Trophoblast cell (in vitro differentiated cells and primary cell): Measurements from ENCODE around the gene GPR61.
A peak's percentile ranks its signal among the peaks of the same experiment; 100 is the strongest.

ENCODE experiments used
- DNase-seq, 2 donors: peaks; one replicate each; pipeline ENCODE4 v3.0.0-alpha.2; 2016
- H2AFZ ChIP-seq: 2 replicates; pipeline ENCODE4 v1.6.1; 2013; ENCODE audit warnings: low read length, moderate library complexity, mild to moderate bottlenecking; ENCODE audit not compliant: insufficient read depth, poor library complexity
- H2AK5ac ChIP-seq: 2 replicates; pipeline ENCODE4 v1.6.1; 2013; ENCODE audit warnings: mild to moderate bottlenecking, low read length
- H2BK120ac ChIP-seq: 2 replicates; pipeline ENCODE4 v1.6.1; 2013; ENCODE audit warnings: low read length, mild to moderate bottlenecking, moderate library complexity; ENCODE audit not compliant: insufficient read depth, poor library complexity
- H2BK12ac ChIP-seq: 2 replicates; pipeline ENCODE4 v1.6.1; 2013; ENCODE audit warnings: mild to moderate bottlenecking, low read length, moderate library complexity
- H2BK5ac ChIP-seq: 2 replicates; pipeline ENCODE4 v1.6.1; 2013; ENCODE audit warnings: low read length, low read depth, moderate library complexity, mild to moderate bottlenecking; ENCODE audit not compliant: poor library complexity
- H3K14ac ChIP-seq: 2 replicates; pipeline ENCODE4 v1.6.1; 2013; ENCODE audit warnings: mild to moderate bottlenecking, low read length
- H3K18ac ChIP-seq: 2 replicates; pipeline ENCODE4 v1.6.1; 2013; ENCODE audit warnings: mild to moderate bottlenecking, low read length
- H3K23ac ChIP-seq: 2 replicates; pipeline ENCODE4 v1.6.1; 2013; ENCODE audit warnings: low read length
- H3K27ac ChIP-seq: 2 replicates; pipeline ENCODE4 v1.5.1; 2013; ENCODE audit warnings: low read depth, mild to moderate bottlenecking, inconsistent platforms, low read length, moderate library complexity
- H3K27me3 ChIP-seq: 2 replicates; pipeline ENCODE4 v1.6.1; 2013; ENCODE audit warnings: inconsistent platforms, mild to moderate bottlenecking, low read length, moderate library complexity; ENCODE audit not compliant: insufficient read depth
- H3K36me3 ChIP-seq, 2 experiments: 1 replicate in 1 of 2; 2 replicates in 1 of 2; pipeline ENCODE4 v1.6.1; 2013; ENCODE audit warnings: low read length in 2 of 2, mild to moderate bottlenecking in 2 of 2, moderate library complexity in 1 of 2; ENCODE audit not compliant: insufficient read depth in 2 of 2, control insufficient read depth in 1 of 2
- H3K4ac ChIP-seq: 2 replicates; pipeline ENCODE4 v1.6.1; 2013; ENCODE audit warnings: low read depth, mild to moderate bottlenecking, low read length, moderate library complexity
- H3K4me1 ChIP-seq, 2 experiments: 1 replicate in 1 of 2; 2 replicates in 1 of 2; pipeline ENCODE4 v1.6.1; 2013; ENCODE audit warnings: low read length in 2 of 2, mild to moderate bottlenecking in 2 of 2, moderate library complexity in 1 of 2; ENCODE audit not compliant: insufficient read depth in 2 of 2, control insufficient read depth in 1 of 2
- H3K4me2 ChIP-seq: 2 replicates; pipeline ENCODE4 v1.6.1; 2013; ENCODE audit warnings: inconsistent platforms, mild to moderate bottlenecking, low read length, moderate library complexity
- H3K4me3 ChIP-seq: 2 replicates; pipeline ENCODE4 v1.5.1; 2013; ENCODE audit warnings: mild to moderate bottlenecking, low read depth, low read length, inconsistent platforms
- H3K79me1 ChIP-seq: one replicate; pipeline ENCODE4 v1.6.1; 2013; ENCODE audit warnings: low read length
- H3K79me2 ChIP-seq: 2 replicates; pipeline ENCODE4 v1.6.1; 2013; ENCODE audit warnings: low read length, mild to moderate bottlenecking; ENCODE audit not compliant: control insufficient read depth, insufficient read depth, poor library complexity
- H3K9ac ChIP-seq: 2 replicates; pipeline ENCODE4 v1.6.1; 2013; ENCODE audit warnings: mild to moderate bottlenecking, low read length
- H3K9me3 ChIP-seq: 2 replicates; pipeline ENCODE4 v1.6.1; 2013; ENCODE audit warnings: low read depth, mild to moderate bottlenecking, control low read depth, inconsistent platforms, low read length; ENCODE audit not compliant: insufficient read depth
- H4K12ac ChIP-seq: 2 replicates; pipeline ENCODE4 v1.6.1; 2013; ENCODE audit warnings: low read depth, mild to moderate bottlenecking, low read length, moderate library complexity
- H4K8ac ChIP-seq: 2 replicates; pipeline ENCODE4 v1.6.1; 2013; ENCODE audit warnings: low read depth, mild to moderate bottlenecking, low read length, moderate library complexity
- H4K91ac ChIP-seq: one replicate; pipeline ENCODE4 v1.6.1; 2013; ENCODE audit warnings: low read depth, mild to moderate bottlenecking, low read length, moderate library complexity
- WGBS: extraction: QIAGEN DNeasy Blood & Tissue Kit; methylation state at CpG from one replicate; pipeline ENCODE4 v1.1.7; 2013; ENCODE audit warnings: missing lambda C conversion rate; ENCODE audit not compliant: insufficient read length, insufficient coverage; ENCODE audit errors: extremely low coverage; 5-methylcytosine and 5-hydroxymethylcytosine counted together

GPR61 gene

DNA sequence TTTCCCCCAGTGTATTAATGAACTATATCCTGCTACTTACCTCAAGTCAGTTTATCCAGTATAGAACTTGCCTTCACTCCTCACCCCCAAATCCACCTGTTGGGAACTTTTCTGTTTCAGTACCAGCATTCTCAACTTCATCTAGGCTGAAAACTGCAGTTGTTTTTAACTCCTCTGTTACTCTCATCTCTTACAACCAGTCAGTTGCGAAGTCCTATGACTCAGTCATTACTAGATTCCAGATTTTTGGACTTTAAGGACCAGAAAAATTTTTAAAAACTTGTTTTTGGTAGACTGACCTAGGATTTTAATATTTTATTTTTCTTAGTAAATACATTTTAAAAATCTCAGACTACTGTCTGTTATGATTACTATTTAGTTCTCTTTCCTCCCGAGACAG, 16.9 kb downstream of the GPR61 start:
- Histone ChIP-seq H2BK12ac (no peak overlapping the region), H2AFZ (no peak overlapping the region), H3K79me1 (no peaks in the 10 kb centered on the region), H2AK5ac (no peak overlapping the region), H3K79me2 (peaks cover 11% of the 10 kb centered on the region), H2BK5ac (no peak overlapping the region), H4K8ac (no peak overlapping the region), H3K9ac (no peak overlapping the region), H4K12ac (no peak overlapping the region), H3K4me3 (no peak overlapping the region), H4K91ac (no peak overlapping the region), H3K18ac (no peak overlapping the region), H3K36me3 (no peaks in the 10 kb centered on the region), H3K4me2 (no peak overlapping the region), H3K9me3 (no peaks in the 10 kb centered on the region), H3K4me1 (no peaks in the 10 kb centered on the region), H3K4ac (peak overlapping the region; percentile 86), H3K27me3 (no peaks in the 10 kb centered on the region), H2BK120ac (no peak overlapping the region), H3K27ac (no peak overlapping the region), H3K14ac (no peak overlapping the region), H3K23ac (no peak overlapping the region)
- no CpG with 5 or more reads among the region's 2 CpGs for WGBS
- DNase-seq: no peak

DNA sequence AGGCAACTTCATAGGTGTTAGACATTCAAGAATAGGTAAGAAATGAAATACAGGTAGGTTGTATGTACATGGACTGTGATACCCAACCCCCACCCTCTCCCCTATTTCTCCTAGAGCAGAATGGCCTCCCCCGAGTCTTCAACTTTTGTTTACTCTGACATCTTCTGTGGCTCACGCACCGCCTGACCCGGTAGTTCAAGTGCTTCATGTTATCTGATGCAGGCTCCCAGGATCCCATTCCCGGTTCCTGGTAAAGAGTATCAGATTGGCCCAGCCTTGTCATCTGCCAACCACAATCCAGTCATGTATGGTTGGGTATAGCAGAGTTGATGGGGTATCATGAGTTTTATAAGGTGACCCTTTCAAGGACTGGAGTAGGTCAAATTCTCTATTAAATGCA, 17.8 kb downstream of the GPR61 start:
- H3K14ac ChIP-seq: no peak overlapping the region
- no peak overlapping the region for H3K4me3 ChIP-seq
- H3K4ac ChIP-seq: peak overlapping the region; percentile 57
- H2BK12ac ChIP-seq: no peak overlapping the region
- H3K4me2 ChIP-seq: no peak overlapping the region
- no peak overlapping the region for H4K12ac ChIP-seq
- no peak overlapping the region for H2AK5ac ChIP-seq
- H3K27ac ChIP-seq: no peak overlapping the region
- no peak overlapping the region for H2AFZ ChIP-seq
- H3K27me3 ChIP-seq: no peaks in the 10 kb centered on the region
- H4K91ac ChIP-seq: no peak overlapping the region
- H2BK120ac ChIP-seq: no peak overlapping the region
- DNase-seq: no peak
- no peak overlapping the region for H3K23ac ChIP-seq
- WGBS: no CpG with 5 or more reads among the region's 5 CpGs
- no peaks in the 10 kb centered on the region for H3K79me1 ChIP-seq
- H3K9me3 ChIP-seq: no peaks in the 10 kb centered on the region
- peaks cover 11% of the 10 kb centered on the region for H3K79me2 ChIP-seq
- no peak overlapping the region for H3K18ac ChIP-seq
- no peaks in the 10 kb centered on the region for H3K4me1 ChIP-seq
- no peak overlapping the region for H3K9ac ChIP-seq
- no peaks in the 10 kb centered on the region for H3K36me3 ChIP-seq
- no peak overlapping the region for H2BK5ac ChIP-seq
- H4K8ac ChIP-seq: no peak overlapping the region

DNA sequence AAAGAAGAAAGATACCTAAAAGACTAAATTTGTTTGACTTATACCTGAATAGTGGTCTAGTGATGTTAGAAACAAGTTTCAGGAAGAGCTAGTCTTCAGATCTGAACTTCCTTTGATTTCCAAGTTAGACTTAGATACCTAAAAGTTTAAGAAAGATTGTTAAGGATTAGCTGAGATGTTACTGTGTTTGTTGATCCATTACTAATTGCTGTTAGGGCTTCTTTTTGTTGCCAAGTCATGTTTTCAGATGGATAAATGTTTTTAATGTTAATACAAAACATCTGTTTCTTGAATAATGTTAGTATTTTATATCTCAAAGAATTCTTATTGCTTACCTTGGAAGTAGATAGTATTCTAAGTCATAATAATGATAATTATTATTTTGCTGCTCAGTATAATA, 20.3 kb downstream of the GPR61 start:
- peaks cover 15% of the 10 kb centered on the region for H3K79me2 ChIP-seq
- H4K8ac ChIP-seq: no peak overlapping the region
- H3K27ac ChIP-seq: no peak overlapping the region
- H4K91ac ChIP-seq: no peak overlapping the region
- H2BK120ac ChIP-seq: no peak overlapping the region
- no peak overlapping the region for H4K12ac ChIP-seq
- no peak overlapping the region for H3K4me2 ChIP-seq
- H3K4ac ChIP-seq: no peak overlapping the region
- no peak overlapping the region for H2AK5ac ChIP-seq
- H3K14ac ChIP-seq: no peak overlapping the region
- no peak overlapping the region for H3K18ac ChIP-seq
- H3K4me3 ChIP-seq: no peak overlapping the region
- H3K27me3 ChIP-seq: no peaks in the 10 kb centered on the region
- no peak overlapping the region for H2BK12ac ChIP-seq
- no peaks in the 10 kb centered on the region for H3K79me1 ChIP-seq
- no peaks in the 10 kb centered on the region for H3K36me3 ChIP-seq
- H2AFZ ChIP-seq: no peak overlapping the region
- H3K9ac ChIP-seq: no peak overlapping the region
- H3K4me1 ChIP-seq: peaks cover 4 to 7% of the 10 kb centered on the region in 2 experiments
- H2BK5ac ChIP-seq: no peak overlapping the region
- no peak for DNase-seq
- H3K23ac ChIP-seq: no peak overlapping the region
- no peaks in the 10 kb centered on the region for H3K9me3 ChIP-seq

DNA sequence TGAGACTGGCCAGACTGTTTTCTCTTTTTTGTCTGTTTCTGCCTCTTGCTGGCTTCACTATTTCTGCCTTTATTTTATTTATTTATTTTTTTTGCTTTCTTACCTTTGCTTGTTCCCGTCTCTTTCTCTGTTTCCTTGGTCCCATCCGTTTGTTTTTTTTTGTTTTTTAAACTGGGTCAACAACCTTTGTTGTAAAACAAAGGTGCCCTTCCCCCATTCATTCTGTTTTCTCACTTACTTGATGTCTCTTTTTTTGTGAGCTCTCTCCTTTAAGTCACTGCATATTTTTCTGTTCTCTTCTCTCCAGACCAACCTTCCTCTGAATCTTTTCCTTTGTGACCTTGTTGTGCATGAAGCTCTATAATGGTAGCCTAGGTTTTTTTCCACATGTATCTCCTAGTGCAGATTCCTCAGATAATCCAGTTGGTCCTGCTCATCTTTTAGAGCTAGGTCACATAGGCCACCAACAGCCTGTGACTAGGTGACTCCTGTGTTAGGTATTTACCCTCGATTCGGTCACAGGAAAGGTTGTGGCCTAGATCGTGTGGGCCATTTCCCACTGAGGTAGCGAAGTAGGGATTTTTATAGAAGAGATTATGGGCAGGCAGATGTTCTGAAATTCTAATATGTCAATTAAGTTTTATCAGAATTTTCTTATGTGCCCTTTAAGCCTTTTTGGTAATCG, 24.7 kb downstream of the GPR61 start:
- Histone ChIP-seq H4K12ac (no peak overlapping the region), H4K8ac (no peak overlapping the region), H3K27me3 (no peaks in the 10 kb centered on the region), H3K4me3 (no peak overlapping the region), H2BK5ac (no peak overlapping the region), H3K79me2 (peaks cover 8% of the 10 kb centered on the region), H3K4me1 (peaks cover 4 to 9% of the 10 kb centered on the region in 2 experiments), H2AK5ac (no peak overlapping the region), H2BK120ac (no peak overlapping the region), H3K23ac (no peak overlapping the region), H3K36me3 (no peaks in the 10 kb centered on the region), H2BK12ac (no peak overlapping the region), H3K9me3 (no peaks in the 10 kb centered on the region), H3K4ac (no peak overlapping the region), H3K9ac (no peak overlapping the region), H3K27ac (peak overlapping the region; percentile 22), H3K14ac (no peak overlapping the region), H3K4me2 (peak overlapping the region; percentile 1), H3K18ac (no peak overlapping the region), H4K91ac (no peak overlapping the region), H3K79me1 (no peaks in the 10 kb centered on the region), H2AFZ (no peak overlapping the region)
- peak; percentile 27 to 73 for DNase-seq
- WGBS: no CpG with 5 or more reads among the region's 7 CpGs
